Colon (tissue), 2 donors: ENCODE measurements around the gene CYBB.
"Not testable (repeated sequence)": the region's sequence is repeated elsewhere in the genome, so short reads cannot be mapped to it uniquely, and the experiment has no call there.

Source experiments
- FAIRE-seq: peaks from 2 replicates; lab custom pipeline; 2012; peaks lifted over from hg19 to GRCh38; lab: Jason Lieb, UNC
- donor health status: control.
- donor health status: control.

Gene CYBB

DNA sequence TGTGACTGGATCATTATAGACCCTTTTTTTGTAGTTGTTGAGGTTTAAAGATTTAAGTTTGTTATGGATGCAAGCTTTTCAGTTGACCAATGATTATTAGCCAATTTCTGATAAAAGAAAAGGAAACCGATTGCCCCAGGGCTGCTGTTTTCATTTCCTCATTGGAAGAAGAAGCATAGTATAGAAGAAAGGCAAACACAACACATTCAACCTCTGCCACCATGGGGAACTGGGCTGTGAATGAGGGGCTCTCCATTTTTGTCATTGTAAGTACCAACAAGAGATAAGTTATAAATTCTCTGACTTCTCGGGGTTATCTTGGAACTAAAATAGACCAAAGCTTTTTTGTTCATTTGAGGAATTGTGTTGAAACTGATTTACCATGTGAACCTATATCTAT, at the start of gene CYBB:
Gene CYBB (plus strand): TSS at position 203 of the 400 bp plus-strand sequence. CDS start 19 bp downstream, at position 222.
- no peak for FAIRE-seq

GRCh38 chrX:37745354-37745753, 34.5 kb upstream of the CYBB start:
- peak; percentile 96 for FAIRE-seq

- no peak for FAIRE-seq
Measured at GRCh38 chrX:37745835-37746217, 34.0 kb upstream of the CYBB start.

DNA sequence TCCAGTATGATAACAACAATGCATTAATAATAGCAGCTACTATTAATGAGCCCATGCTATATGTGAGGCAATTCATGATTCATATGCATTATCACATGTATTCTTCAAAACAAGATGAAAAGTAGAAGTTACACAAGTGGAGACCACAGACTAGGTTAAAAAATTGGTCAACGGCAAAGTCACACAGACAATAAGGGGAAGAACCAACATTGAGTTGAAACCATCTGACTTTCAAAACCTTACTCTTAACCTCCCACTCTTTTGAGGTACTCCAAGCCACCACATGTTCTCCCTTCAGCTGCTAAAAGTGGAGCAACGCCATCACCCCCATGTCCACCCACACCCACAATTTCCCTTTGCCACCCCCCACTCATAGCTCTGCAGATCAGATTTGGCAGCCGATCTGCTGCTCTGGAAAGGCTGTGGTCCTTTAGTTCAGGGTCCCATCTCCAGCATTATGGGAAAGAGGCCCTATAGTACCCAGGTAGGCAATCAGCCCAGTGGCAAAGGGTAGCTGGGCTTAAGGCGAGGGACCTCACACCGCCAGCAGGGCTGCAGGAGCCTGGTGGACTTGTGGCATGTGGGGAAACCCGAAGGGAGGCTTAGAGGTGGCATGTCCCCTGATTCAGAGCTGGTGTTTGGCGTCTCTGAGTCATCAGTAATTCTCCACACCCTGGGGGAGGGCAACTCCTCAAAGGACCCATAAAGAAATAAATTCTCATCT, 33.5 kb upstream of the CYBB start:
- no peak for FAIRE-seq

DNA sequence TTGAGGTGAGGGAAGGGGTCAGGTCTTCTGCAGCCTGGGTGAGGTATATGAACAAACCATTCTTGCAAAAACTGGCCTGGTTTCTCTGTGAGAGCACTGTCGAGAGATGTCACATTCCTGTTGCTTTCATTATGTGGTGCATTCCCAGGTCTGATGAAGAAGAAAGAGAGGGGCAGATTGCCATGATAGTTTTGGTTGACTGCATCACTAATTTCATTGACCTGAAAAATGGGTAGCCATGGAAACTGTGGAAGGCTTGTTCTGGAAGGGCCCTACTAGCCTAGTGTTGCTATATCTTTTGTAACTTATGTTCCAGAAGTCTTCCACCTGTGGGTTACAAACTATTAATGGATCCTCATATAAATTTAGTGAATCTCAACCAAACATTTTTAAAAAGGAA, 32.9 kb upstream of the CYBB start:
- no peak for FAIRE-seq

DNA sequence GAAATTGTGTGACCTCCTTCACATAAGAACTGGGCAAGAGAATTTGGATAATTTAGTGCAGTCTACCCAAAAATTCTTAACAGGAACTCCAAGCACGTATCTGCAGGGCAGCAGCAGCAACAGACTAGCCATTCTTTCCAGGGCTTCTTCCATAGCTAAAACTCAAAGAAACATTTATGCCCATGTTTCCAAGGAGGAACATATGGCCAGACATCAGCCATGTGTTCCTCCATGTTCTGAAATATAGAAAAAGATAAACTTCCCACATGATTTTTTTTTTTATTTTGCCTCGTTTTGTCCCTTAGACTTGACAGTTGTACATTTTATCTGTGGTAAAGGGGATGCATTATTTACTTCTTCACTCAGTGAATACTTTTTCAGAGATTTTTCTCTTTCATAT, 27.6 kb upstream of the CYBB start:
- no peak for FAIRE-seq

- no peak for FAIRE-seq
Measured at GRCh38 chrX:37752936-37753335, 26.9 kb upstream of the CYBB start.

DNA sequence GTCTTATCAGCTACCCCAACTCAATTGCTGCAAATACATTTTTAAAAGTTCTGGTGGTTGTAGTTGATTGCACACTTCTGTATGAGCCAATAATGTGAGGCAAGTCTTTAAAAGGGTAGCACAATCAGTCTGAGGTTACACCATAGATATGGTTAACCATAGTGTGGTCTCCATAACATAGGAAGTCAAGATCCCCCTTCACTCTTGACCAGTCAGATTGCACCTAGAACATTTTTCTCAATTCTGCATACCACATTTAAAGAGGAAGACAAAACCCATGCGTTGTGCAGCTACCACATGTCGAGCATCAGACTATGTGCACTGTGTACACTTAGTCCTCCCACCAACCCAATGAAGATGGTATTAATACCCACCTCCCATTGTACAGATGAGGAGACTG, 26.5 kb upstream of the CYBB start:
- no peak for FAIRE-seq

DNA sequence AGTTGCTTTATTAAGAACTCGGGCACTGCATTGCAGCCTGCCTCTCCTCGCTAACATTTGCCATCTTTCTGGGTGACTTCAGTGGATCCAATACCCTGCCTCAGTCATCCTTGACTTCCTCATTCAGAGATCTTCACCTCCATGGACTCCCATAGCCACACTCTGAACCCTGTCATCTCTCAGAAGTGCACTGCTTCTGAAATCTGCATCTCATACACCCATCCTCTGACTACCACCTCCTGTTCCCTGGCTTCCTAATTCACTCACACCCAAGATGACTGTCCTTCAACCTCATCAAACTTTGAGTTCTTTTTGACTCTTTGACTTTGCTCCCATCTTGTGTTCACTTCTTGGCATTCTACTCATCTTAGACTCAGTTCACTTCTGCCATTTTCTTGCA, 25.3 kb upstream of the CYBB start:
- FAIRE-seq, result peak; percentile 41

GRCh38 chrX:37755025-37755424, 24.8 kb upstream of the CYBB start:
- no peak for FAIRE-seq

DNA sequence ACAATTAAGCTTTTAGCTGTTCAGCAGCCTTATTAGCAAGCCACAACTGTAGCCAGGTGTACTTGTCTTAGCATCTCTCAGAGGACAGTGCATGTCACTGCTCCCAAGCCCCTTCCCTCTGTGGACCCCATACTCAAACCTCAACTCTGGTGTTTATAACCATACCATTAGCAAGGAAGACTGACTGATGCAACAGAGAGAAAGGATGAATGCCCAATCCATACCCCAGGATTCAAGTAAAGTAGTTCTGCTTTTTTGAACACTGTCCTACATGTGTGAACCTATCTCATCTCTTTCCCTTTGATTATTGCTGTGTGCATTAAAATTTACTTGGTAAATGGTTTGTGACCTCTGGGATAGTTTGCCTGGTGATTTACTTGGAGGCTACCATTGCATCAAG, 22.8 kb upstream of the CYBB start:
- no peak for FAIRE-seq

DNA sequence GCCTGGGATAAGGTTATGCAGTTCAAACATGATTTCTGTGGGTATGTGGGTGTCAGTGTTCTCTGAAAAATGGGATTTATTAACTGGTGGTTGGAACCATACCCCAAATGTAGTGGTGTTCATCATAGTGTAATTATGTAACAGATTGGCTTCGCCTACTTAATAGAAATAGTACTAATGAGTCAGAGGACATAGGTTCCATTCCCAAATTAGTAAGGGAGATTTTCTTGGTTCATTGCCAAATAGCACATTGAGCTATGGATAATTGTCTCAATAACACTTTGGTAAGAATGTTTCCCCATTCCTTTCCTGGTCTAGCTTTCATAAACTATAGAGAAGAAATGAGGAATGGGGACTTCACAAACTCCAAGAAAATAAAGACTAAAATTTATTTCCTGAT, 20.5 kb upstream of the CYBB start:
- FAIRE-seq, result no peak

DNA sequence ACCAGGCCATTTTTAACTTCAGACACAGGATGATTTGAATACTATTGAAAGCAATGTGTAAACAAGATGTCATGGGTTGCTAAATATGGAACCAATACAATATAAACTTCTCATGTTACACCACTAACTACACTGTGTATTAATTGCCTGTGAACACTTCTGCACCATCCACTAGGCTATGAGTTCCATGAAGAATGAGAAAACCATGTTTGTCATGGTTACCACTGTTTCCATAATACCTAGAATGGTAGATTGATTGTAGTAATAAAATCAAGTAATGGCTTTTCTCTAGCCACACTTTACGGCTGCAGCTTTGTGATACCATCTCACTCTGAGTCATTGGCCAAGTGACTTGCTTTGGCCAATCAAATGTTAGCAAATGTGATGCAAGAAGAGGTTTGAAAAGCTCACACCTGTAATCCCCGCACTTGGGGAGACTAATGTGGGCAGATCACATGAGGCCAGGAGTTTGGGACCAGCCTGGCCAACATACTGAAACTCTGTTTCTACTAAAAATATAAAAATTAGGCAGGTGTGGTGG, 19.9 kb upstream of the CYBB start:
- FAIRE-seq, result no peak

DNA sequence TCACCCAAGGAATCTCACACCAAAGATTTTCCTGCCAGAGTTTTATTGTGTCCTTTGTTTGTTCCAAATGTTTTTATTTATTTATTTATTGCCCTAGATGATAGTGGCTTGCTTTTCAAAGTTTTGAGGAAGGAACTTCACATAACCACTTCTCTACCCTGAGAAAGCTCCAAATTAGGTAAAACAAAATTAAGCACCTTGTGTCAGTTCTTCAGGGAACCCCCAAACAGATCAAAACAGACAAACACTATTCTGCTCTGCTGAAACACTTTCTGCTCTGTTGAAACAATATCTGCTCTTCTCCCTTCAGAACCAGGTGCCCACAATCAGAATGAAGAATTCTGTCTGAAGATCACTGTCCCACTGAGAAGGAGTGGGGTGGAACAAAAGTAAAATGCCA, 16.5 kb upstream of the CYBB start:
- FAIRE-seq, result no peak

DNA sequence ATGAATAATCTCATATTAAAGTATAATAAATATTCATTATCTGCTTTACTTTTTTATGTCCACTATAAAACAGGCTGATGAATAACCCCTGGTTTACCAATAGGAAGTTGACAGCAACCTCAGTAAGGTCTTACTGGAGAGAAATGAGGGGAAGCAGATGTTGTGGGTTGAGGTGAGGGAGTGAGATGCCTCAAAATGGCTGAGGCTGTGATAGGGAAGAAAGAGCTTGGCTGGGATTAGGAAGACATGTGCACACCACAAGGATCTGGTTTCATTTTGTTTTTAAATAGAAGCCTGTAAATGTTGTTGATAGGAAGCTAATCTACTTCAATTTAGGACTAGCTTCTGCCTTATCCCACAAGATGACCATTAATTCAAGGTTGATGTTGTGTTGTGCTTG, 14.4 kb upstream of the CYBB start:
- FAIRE-seq, result no peak

GRCh38 chrX:37767430-37767829, 12.4 kb upstream of the CYBB start:
- no peak for FAIRE-seq

GRCh38 chrX:37768866-37769265, 11.0 kb upstream of the CYBB start:
- not testable (repeated sequence) for FAIRE-seq

DNA sequence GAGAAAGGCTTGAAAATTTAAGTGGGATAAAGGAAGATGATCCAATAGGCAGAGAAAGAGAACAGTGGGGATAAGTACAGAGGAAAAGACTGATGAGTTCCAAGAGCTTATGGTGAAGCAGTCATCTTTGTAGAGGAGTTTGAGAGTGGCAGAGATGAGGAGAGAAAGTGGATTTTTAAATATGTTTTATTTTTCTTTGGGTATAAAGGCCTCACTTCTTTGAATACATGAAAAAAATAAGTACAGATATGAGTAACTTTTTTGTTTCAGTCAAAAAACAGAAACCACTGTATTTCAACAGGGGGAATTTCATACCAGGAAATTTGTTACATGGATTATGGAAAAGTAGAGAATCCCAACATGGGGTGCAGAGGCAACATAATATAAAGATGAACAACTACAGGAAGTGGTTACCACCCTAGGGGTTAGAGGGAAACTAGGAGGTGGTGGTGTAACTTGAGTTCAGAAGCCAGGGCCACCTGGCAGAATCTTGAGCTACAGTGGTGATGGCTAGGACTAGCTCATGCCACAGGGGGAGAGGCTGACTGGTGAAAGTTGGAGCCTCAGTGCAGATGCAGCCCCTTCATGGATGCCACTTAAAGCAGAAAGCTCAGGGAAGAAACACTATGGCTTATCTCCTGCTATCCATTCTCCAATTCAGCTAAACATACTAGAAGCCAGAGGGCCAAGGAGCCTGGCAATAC, 3.4 kb upstream of the CYBB start:
- peak; percentile 64 for FAIRE-seq

DNA sequence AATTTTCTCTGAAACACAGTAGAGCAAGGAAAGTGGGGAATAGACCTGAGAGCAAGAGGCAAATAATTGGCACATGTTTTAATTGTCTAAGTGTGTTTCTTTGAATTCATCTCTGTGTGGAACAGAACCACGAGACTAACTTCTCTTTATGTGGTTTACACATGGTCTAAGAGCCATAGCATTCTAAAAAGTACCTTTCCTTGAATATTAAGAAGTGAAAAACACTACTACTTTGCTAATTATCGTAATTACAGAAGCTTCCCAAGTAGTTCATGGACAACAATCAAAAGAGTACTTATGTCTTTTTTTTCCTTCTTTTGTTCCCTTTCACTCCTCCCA, 2.9 kb upstream of the CYBB start:
- FAIRE-seq, result peak; percentile 53

GRCh38 chrX:37781081-37781480, 1.2 kb downstream of the CYBB start:
- no peak for FAIRE-seq

DNA sequence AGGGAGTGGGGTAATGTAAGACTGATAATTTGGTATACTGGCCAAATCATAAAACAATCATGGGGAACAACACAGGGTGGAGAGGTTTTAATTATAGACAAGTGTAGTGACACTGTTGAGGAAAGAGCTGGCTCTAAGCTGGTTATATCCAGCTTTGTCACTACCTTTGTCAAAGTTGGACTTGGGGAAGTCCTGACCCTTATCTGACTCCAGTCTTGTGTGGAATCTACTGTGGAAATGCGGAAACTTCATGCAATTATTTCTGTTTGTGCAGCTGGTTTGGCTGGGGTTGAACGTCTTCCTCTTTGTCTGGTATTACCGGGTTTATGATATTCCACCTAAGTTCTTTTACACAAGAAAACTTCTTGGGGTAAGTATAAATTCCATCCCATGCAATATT, 2.0 kb downstream of the CYBB start:
- FAIRE-seq, result no peak

- FAIRE-seq, result no peak
Measured at GRCh38 chrX:37782359-37782758, 2.5 kb downstream of the CYBB start.

DNA sequence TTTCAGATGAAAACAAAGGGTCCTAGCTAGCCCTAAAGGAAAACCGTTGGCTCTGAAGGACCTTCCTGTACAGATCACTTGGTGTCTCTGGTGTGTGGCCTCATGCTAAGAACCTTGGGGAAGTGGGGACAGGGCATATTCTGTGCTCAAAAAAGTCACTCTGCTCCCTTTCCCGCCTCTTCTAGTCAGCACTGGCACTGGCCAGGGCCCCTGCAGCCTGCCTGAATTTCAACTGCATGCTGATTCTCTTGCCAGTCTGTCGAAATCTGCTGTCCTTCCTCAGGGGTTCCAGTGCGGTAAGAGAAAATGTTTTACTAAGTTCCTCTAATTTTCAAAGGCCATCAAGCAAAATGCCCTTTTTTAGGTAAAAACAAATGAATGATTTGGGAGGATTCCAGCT, 3.4 kb downstream of the CYBB start:
- FAIRE-seq, result no peak

- no peak for FAIRE-seq
Measured at GRCh38 chrX:37785569-37785968, 5.7 kb downstream of the CYBB start.
